HL-60 (cell line): ENCODE results near the gene TMEM100.

ENCODE experiments used
- DNase-seq, 2 experiments: peaks; one replicate each; pipeline ENCODE4 v3.0.0-alpha.2; 2010 to 2020; ENCODE audit warnings: low read depth in 1 of 2, low spot score in 1 of 2
- H3K27ac ChIP-seq: fragments of 250-450 bp; sonication (Bioruptor Pico); replicated peaks from 2 replicates; pipeline ENCODE4 v1.5.1; 2020; ENCODE audit warnings: mild to moderate bottlenecking, moderate library complexity
- H3K27me3 ChIP-seq: fragments of 250-450 bp; sonication (Bioruptor Pico); 2 replicates; pipeline ENCODE4 v1.5.1; 2021; ENCODE audit warnings: mild to moderate bottlenecking, moderate library complexity; ENCODE audit not compliant: insufficient read depth, poor library complexity, severe bottlenecking
- H3K4me3 ChIP-seq: replicated peaks from 2 replicates; pipeline ENCODE4 v1.5.1; 2011; ENCODE audit warnings: mild to moderate bottlenecking, control low read depth, low read length; ENCODE audit not compliant: insufficient read depth
- GABPA ChIP-seq: IDR thresholded peaks from 2 replicates; pipeline ENCODE4 v1.6.1; 2012; ENCODE audit warnings: low read depth
- POLR2AphosphoS5 ChIP-seq: IDR thresholded peaks from 2 replicates; pipeline ENCODE4 v1.6.1; 2012; ENCODE audit warnings: low read depth
- SPI1 ChIP-seq: IDR thresholded peaks from 2 replicates; pipeline ENCODE4 v1.6.1; 2012; ENCODE audit warnings: low read depth, mild to moderate bottlenecking, borderline replicate concordance
- long read RNA-seq: library from polyadenylated mRNA; unstranded; transcript quantifications from one replicate; pipeline ENCODE4 v2.0.0, GENCODE V29; 2020
- TF ChIP-seq, protein P1 (sequence below): IDR thresholded peaks from 2 replicates; pipeline ENCODE4 v1.6.1; 2012; ENCODE audit warnings: low read depth; ENCODE audit not compliant: insufficient replicate concordance
- TF ChIP-seq, protein P2 (sequence below): IDR thresholded peaks from one replicate; pipeline ENCODE4 v1.5.1; 2011; ENCODE audit warnings: low read length, control low read depth, inconsistent platforms; ENCODE audit not compliant: insufficient read depth

The TMEM100 gene, protein sequence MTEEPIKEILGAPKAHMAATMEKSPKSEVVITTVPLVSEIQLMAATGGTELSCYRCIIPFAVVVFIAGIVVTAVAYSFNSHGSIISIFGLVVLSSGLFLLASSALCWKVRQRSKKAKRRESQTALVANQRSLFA
- long read RNA-seq = 0 reads

DNA sequence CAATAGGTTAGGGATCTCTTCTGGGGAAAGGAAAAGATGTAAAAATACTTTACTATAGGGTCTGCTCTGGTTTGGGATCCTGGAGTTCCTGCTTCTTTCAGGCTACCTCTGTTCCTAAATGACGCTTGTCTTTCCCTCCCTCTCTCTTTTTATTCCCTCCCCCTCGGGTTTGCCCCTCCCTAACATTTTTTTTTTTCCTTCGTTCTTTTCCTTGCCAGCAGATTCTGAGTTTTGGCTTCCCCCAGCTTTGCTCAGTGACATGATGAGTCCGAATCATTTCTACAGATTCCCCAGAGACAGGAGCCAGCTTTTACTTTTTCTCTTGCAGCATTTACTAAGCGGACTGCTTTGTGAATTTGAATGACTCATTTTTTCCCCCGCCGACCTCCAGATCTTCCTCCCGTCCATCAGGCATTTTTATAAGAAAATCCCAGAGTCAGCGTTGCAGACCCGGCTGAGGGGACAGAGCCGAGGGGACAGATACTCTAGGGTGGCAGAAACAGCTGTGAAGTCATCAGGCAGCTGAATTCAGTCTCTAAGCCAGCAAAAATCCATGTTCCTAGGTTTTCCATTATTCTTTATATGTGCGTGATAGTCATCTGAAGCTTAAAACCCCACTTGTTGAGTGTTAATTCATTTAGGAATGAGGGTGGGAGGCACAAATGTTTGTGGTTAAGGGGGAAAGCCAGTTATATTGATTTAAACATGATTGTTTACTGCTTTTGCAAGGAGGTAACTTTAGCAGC, at the start of gene TMEM100:
TMEM100 (minus strand) TSS at position 123 of the 746 bp plus-strand sequence. CDS start 1,794 bp downstream, outside the sequence.
- no peak within 1 kb of the TSS for H3K27ac ChIP-seq
- H3K27me3 ChIP-seq = peaks cover 20% of the 10 kb centered on the region
- no peak for DNase-seq
- TF ChIP-seq, protein P1, sequence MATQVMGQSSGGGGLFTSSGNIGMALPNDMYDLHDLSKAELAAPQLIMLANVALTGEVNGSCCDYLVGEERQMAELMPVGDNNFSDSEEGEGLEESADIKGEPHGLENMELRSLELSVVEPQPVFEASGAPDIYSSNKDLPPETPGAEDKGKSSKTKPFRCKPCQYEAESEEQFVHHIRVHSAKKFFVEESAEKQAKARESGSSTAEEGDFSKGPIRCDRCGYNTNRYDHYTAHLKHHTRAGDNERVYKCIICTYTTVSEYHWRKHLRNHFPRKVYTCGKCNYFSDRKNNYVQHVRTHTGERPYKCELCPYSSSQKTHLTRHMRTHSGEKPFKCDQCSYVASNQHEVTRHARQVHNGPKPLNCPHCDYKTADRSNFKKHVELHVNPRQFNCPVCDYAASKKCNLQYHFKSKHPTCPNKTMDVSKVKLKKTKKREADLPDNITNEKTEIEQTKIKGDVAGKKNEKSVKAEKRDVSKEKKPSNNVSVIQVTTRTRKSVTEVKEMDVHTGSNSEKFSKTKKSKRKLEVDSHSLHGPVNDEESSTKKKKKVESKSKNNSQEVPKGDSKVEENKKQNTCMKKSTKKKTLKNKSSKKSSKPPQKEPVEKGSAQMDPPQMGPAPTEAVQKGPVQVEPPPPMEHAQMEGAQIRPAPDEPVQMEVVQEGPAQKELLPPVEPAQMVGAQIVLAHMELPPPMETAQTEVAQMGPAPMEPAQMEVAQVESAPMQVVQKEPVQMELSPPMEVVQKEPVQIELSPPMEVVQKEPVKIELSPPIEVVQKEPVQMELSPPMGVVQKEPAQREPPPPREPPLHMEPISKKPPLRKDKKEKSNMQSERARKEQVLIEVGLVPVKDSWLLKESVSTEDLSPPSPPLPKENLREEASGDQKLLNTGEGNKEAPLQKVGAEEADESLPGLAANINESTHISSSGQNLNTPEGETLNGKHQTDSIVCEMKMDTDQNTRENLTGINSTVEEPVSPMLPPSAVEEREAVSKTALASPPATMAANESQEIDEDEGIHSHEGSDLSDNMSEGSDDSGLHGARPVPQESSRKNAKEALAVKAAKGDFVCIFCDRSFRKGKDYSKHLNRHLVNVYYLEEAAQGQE = no peak
- TF ChIP-seq, protein P2, sequence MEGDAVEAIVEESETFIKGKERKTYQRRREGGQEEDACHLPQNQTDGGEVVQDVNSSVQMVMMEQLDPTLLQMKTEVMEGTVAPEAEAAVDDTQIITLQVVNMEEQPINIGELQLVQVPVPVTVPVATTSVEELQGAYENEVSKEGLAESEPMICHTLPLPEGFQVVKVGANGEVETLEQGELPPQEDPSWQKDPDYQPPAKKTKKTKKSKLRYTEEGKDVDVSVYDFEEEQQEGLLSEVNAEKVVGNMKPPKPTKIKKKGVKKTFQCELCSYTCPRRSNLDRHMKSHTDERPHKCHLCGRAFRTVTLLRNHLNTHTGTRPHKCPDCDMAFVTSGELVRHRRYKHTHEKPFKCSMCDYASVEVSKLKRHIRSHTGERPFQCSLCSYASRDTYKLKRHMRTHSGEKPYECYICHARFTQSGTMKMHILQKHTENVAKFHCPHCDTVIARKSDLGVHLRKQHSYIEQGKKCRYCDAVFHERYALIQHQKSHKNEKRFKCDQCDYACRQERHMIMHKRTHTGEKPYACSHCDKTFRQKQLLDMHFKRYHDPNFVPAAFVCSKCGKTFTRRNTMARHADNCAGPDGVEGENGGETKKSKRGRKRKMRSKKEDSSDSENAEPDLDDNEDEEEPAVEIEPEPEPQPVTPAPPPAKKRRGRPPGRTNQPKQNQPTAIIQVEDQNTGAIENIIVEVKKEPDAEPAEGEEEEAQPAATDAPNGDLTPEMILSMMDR = no peak
- TF ChIP-seq POLR2AphosphoS5 = no peak
- no peak for TF ChIP-seq GABPA
- TF ChIP-seq SPI1 = no peak
- H3K4me3 ChIP-seq = no peak within 1 kb of the TSS

DNA sequence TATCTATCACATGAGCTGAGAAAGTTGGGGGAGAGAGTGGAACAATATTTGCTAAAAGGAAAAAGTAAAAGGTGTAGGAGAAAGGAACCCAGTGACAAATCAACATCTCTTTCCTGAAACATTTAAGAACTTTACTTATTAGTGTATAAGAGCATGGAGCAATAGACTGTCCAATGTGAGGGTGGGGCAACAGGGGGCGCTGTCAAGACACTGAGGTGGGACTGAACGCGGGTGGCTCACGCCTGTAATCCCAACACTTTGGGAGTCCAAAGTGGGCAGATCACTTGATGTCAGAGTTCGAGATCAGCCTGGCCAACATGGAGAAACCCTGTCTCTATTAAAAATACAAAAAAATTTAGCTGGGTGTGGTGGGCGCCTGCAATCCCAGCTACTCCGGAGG, 49.4 kb upstream of the TMEM100 start:
- TF ChIP-seq GABPA (no peak), POLR2AphosphoS5 (no peak), SPI1 (no peak)
- TF ChIP-seq, protein P2 = no peak
- TF ChIP-seq, protein P1 = no peak
- Histone ChIP-seq H3K4me3 (no peak overlapping the region), H3K27me3 (no peaks in the 10 kb centered on the region), H3K27ac (no peak overlapping the region)
- DNase-seq = no peak

DNA sequence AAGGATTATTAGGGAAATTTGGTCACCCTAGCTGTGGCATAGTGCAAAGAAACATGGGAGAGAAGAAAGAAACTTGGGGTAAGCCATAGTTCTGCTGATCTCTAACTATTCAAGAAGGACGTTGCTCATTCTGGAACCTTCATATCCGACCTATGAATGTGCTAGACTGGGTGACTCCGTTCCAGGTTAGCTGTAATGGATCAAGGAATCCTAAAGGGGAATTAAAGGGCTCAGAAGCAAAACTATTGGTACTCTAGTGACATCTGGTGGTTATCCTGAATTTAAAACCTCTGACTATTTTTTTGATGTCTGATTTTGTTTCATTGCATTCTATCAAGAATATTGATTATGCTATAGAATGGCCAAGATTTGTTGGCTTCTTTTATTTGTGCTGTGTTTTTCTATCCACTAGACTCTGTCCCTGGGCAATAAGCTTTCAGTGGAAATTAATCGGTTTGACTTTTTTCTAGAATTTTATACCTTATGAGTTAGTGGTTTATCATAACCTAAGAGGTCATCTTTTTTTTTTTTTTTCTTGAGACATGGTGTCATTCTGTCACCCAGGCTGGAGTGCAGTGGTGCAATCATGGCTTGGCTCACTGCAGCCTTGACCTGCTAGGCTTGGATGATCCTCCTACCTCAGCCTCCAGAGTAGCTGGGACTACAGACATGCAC, 47.7 kb upstream of the TMEM100 start:
- Histone ChIP-seq H3K27me3 (no peaks in the 10 kb centered on the region), H3K4me3 (no peak overlapping the region), H3K27ac (no peak overlapping the region)
- TF ChIP-seq POLR2AphosphoS5 (no peak), GABPA (no peak), SPI1 (no peak)
- TF ChIP-seq, protein P1 = no peak
- TF ChIP-seq, protein P2 = no peak
- no peak for DNase-seq
